ENCODE results near the gene KIRREL1.

The KIRREL1 gene

GRCh38 chr1:158076441-158076840 lies 83.0 kb downstream of the KIRREL1 start:
- no peak for DNase-seq

GRCh38 chr1:158077411-158078256 lies 84.2 kb downstream of the KIRREL1 start:
- no peak for DNase-seq

- DNase-seq, result no peak
Observed at GRCh38 chr1:158078569-158079080, 85.2 kb downstream of the KIRREL1 start.

DNA sequence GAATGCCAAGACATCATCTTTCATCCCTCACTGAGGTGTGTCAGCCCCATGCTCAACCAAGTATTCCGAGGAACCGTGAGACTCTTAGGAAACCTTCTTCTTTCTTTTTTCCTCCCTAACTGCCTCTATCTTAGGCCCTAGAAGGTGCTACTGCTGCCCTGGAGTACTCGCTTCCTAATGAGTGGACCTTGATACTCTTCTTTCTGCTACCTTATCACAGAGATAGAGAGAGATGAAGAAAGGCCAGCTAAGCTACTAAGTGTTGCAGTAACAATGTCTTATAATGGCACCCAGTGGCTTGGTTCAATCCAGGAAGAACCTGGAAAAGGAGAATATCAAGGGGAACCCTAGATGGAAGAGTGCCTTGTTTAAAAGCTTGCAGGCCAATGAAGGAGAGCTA lies 86.6 kb downstream of the KIRREL1 start:
- no peak for DNase-seq

GRCh38 chr1:158084336-158084735 lies 90.9 kb downstream of the KIRREL1 start:
- DNase-seq, result no peak

DNA sequence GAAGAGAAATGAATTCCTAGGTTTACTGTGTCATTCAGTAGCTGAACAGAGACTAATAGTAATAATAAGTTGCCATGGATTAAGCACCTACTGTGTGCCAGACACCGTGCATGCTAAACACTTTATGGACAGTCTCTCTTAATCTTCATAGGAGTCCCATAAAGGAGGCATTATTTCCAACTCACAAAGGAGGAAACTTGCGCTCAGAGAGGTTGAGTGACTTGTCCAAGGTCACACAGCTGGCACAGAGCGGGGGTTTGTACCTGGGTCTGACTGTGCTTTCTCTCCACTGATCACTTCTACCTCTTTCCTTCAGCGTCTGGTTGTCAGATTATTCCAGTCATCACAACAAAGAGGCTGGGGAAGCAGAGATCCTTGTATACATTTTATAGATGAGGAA lies 91.3 kb downstream of the KIRREL1 start:
- DNase-seq, result no peak

DNA sequence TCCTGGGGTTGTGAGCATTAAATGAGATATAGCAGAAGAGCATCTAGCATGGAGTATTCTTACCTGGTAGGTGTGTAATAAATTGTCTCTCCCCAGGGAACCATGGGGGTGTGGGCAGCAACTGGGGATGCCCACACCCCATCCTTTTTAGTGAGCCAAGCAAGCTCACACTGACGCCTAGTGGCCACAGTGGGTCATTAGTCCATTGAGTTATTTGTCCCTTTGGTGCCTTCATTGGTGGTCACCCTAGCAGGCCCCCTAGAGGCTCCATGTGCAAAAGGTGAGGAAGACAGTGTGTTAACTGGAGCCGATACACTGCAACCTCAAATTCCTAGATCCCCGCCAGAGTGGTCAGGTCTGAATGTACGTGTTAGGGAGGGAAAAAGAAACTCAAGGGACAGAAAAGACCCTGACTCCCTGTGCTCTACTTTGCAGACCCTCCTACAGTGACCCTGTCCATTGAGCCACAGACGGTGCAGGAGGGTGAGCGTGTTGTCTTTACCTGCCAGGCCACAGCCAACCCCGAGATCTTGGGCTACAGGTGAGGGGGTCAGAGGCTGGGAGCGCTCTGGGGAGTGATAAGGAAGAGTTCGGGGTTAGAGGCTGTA lies 94.0 kb downstream of the KIRREL1 start:
- DNase-seq, result peak; percentile 76

- no peak for DNase-seq
Observed at GRCh38 chr1:158089476-158089875, 96.0 kb downstream of the KIRREL1 start.

DNA sequence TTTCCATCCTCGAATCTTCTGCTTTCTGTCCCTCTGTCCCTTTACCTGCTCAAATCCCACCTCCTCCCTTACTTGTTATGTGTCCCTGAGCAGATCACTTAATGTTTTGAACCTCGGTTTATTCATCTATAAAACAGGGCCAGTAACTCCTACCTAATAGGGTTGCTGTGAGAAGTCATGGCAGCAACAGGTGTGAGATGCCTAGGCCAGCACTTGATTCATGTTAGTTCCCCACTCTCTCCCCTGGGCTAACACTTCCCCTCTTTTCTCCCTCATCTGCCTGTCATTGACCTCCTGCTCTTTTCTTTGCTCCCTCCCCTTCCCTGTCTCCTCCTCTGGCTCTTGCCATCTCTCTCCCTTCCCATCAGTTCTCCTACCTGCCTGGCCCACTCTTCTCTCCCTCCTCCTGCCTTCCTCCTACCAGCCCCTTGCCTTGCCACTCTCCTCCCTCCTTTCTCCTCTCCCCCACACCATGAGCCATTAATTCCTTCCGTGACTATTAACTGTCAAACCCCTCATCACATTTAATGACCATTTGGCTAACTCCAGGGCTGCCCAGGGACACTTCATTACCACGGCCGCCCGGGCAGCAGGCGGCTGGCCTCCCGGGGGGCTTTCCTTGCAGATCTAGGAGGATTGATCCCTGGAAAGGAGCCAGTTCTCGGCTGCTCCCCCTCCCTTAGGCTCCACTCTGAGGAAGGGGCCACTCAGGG lies 96.6 kb downstream of the KIRREL1 start:
- no peak for DNase-seq

- no peak for DNase-seq
Observed at GRCh38 chr1:158093376-158093775, 99.9 kb downstream of the KIRREL1 start.

DNA sequence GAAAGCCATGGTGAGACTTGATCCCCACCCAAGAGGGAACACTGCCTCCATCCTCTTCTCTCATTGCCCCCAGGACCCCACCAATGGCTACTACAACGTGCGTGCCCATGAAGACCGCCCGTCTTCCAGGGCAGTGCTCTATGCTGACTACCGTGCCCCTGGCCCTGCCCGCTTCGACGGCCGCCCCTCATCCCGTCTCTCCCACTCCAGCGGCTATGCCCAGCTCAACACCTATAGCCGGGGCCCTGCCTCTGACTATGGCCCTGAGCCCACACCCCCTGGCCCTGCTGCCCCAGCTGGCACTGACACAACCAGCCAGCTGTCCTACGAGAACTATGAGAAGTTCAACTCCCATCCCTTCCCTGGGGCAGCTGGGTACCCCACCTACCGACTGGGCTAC lies 101.1 kb downstream of the KIRREL1 start:
- no peak for DNase-seq

DNA sequence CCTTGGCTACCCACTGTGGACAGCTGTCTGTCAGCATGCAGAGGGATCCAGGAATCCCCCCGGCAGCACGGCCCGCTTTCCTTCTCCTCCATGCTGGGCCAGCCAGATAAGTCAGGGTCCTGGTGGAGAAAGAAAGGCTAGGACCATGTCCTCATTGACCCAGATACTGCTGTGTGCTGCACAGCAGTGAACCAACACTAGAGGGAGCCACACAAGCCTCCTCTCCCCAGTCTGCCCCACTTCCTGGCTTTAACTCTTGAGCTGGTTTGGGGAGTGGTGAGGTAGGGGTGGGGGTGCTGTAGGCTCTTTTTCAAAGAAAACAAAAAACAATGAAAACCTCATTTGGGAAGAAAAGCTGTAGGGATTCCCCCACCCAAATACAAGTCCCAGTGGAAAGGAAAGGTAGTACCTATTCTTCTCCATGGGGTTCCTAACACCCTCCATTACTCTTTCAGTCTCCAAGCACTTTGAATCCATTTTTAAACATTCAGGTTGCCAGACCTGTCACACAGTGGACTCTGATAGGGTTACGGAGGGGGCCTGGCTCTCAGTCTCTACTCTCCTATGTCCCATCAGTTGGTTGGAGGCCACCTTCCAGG lies 102.4 kb downstream of the KIRREL1 start:
- DNase-seq, result peak; percentile 47

- DNase-seq, result no peak
Observed at GRCh38 chr1:158098256-158098655, 104.8 kb downstream of the KIRREL1 start.

DNA sequence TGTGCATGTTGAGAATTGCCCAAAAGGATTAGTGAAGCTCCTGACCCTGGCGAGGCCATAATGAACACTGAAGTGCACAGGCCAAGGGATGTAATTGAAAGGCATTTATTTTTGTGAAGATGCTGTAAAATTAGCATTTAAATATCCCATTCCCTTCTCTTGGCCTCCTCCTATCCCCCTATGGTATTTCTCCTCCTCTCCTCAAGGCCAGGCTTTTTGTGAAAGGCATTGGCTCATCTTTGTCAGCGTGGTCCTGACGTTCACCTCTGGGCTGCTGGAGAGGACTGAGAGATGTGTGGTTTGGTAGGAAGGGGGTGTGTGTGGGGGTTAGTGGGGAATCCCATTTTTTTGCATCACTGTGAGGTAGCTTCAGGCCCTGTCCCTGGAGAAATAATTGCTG lies 105.7 kb downstream of the KIRREL1 start:
- DNase-seq, result no peak

- DNase-seq, result no peak
Observed at GRCh38 chr1:158100498-158100897, 107.1 kb downstream of the KIRREL1 start.

DNA sequence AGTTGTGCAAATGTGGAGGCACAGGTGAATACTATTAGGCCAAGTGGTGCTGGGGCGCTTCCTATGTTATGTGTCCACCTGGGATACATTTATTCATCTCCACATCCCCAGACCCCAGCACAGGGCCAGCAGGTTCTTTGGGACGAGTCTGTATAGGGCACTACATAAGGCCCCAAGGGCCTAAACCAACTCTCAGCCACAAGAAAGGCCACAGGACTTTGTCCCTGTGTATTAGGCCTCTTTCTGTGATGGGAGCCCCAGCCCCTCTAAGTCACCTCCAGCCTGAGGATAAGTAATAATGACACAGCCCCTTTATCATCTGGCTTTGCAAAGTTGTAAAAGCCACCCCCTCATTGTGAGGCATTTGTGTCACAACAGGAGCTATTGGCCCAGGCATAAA lies 108.0 kb downstream of the KIRREL1 start:
- DNase-seq, result no peak

- DNase-seq, result peak; percentile 75
Observed at GRCh38 chr1:158101927-158102326, 108.5 kb downstream of the KIRREL1 start.

GRCh38 chr1:158102881-158103674 lies 109.6 kb downstream of the KIRREL1 start:
- DNase-seq, result no peak

GRCh38 chr1:158103861-158104522 lies 110.5 kb downstream of the KIRREL1 start:
- DNase-seq, result no peak

DNA sequence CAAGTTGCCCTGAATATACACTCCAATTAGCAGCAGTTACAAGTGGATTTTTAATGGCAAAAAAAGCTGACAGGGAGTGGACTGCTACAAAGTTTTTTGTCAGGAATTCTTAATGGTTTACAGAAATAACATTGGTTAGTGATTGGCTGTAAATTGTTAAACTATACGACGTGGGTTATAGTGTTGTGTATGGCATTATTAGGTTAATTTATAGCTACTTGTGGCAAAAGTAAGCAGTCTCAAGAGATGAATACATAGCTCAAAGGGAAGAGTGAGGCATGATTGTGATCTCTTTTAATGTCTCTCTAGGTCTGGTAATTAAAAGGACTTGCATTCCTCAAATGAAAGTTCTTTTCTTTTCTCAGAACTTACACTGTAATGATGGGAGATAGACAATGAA lies 111.4 kb downstream of the KIRREL1 start:
- no peak for DNase-seq

DNA sequence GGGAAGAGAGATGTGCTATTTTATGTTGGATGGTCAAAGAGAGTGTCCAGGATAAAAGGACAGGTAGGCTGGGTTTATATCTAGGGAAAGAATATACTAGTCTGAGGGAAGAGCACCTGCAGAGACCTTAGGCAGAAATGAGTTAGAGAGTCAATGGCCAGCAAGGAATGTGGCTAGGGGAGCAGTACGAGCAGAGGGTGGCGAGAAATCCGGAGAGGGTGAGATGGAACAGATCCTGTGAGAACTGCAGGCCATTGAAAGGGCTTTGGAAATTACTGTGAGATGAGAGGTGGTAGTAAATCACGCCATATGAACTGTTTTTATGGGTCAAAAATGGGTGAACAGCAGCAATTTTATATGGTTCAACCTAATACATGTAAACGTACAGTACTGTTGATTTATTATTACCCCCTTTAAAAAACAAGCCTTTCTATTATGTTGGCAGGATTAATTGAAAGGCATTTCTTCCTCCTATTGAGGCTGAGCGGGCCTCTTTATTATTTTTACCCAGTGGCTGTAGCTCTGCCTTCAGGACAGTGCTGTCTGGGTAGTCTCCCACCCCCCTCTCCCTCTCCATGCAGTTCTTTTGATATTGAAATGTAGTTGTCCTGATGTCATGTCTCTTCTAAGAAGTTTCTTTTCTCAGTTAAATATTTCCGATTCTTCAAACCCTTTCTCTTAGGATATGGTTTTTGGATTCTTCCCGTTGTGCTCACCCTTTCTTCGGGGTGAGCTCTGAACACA lies 112.1 kb downstream of the KIRREL1 start:
- DNase-seq, result no peak

All from EL (cell line).